Left cardiac atrium (tissue), 4 donors: ENCODE measurements around the gene GPR17. TPM values are rescaled to one million over a fixed set of nuclear protein-coding genes. Genes with fewer than 3 reads are reported as not detected.

Experiments
- ATAC-seq, 2 donors: fragments of 200-7000 bp; cut with Tn5 transposase; one replicate each; pipeline ENCODE4 v1.9.1; 2020; ENCODE audit warnings: mild to moderate bottlenecking in 2 of 2, moderate library complexity in 2 of 2
- DNase-seq: peaks from one replicate; pipeline ENCODE4 v3.0.0-alpha.2; 2020
- intact Hi-C, 2 donors: fragments of 100-400 bp; cut with DNase I; formaldehyde crosslinking; loops; one replicate each; pipeline versions ENCODE4 v1.14.1 to v1.15.1; 2022 to 2023
- total RNA-seq, 2 donors: library from RNA; stranded (reverse); fragmentation: NEBNext Ultra II Directional; extraction: Animal tissue kit (Norgen Biotek cat#: 25700); gene quantifications; one replicate each; pipeline ENCODE4 v1.2.1, GENCODE V29; 2021
- donor health status: DM: no; HTN: yes; CAD: no.
- donor health status: DM: no; HTN: yes; CAD: no; lungs with severe emphysema.
- donor health status: DM: yes; HTN: yes; CAD: no.
- donor health status: Dilated cardiomyopathy.

Gene GPR17
- total RNA-seq, 2 donors from 2014 or later = 0.24 TPM; not detected in 1

GRCh38 chr2:127675331-127676261, 29.6 kb downstream of the GPR17 start, which contains the start of gene LIMS2:
Gene LIMS2 (minus strand): TSS chr2:127675530. CDS start chr2:127675024, 506 bp downstream.
- DNase-seq (peak; percentile 71), ATAC-seq (peak; percentile 46 to 67)
- intact Hi-C loops = no loop called here

DNA sequence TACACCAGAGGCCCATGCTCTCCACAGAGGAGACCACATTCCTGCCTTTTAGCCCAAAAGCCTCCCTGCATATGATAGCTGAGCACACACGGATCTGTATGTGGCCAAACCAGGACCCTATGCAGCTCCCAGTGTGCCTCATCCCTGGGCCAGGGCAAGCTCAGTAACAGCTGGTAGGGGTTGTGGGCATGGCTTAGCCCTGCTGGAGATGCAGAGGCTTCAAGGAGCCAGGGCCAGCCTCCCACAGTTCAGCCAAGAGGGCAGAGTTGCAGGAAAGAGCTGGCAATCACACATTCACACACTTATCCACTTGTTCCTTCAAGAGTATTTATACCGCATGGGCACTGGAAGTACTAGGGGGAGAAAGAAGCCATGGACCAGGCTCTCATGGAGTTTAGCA, 31.0 kb downstream of the GPR17 start:
- DNase-seq (no peak), ATAC-seq (no peak)
- intact Hi-C loops = no loop called here

DNA sequence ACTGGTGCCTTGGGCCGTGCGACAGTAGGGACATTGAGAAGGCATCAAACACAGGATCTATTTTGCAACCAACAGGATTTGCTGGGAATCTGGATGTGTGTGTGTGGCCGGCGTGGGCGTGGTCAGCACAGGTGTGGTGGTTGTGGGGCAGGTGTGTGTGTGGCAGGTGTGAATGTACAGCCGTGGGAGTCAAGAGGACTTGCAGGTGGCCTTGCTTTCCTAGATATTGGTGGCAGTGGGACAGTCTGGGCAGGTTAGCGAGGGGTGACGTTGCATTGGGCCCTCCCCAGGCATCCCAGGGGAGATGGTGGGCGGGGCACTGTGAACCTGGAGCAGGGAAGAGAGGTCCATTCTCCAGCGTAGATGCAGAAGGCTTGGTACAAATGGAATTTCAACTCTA, 32.6 kb downstream of the GPR17 start:
- DNase-seq = no peak
- no peak for ATAC-seq
- intact Hi-C loops = no loop called here

DNA sequence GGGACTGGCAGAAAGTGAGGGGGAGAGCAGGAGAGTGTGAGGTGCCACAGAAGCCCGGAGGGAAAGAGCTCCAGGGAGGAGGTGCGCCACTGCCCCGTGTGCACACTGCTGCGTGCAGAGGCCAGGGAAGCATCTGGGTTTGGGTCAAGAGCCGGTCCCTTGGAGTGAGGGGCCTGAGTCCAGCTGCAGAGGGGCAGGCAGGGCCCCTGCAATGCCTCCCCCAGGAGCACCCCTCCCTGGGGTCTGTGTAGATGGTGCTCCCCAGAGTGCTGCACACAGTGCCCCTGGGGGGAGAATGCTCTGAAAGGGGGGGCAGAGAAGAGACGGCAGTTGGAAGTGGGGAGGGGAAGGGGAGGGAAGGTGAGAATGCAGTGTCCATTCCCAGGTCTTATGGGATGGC, 33.0 kb downstream of the GPR17 start:
- DNase-seq = no peak
- ATAC-seq = no peak
- intact Hi-C loops = no loop called here

- intact Hi-C loops = no loop called here
- ATAC-seq (no peak), DNase-seq (no peak)
These were observed 33.9 kb downstream of the GPR17 start for GRCh38 chr2:127679680-127680361.

GRCh38 chr2:127680706-127681287, 34.8 kb downstream of the GPR17 start:
- intact Hi-C loops = no loop called here
- DNase-seq (no peak), ATAC-seq (no peak)

- DNase-seq (peak; percentile 66), ATAC-seq (peak; percentile 49 to 56)
- intact Hi-C loops = no loop called here
These were observed 35.4 kb downstream of the GPR17 start for GRCh38 chr2:127681288-127681804.

DNA sequence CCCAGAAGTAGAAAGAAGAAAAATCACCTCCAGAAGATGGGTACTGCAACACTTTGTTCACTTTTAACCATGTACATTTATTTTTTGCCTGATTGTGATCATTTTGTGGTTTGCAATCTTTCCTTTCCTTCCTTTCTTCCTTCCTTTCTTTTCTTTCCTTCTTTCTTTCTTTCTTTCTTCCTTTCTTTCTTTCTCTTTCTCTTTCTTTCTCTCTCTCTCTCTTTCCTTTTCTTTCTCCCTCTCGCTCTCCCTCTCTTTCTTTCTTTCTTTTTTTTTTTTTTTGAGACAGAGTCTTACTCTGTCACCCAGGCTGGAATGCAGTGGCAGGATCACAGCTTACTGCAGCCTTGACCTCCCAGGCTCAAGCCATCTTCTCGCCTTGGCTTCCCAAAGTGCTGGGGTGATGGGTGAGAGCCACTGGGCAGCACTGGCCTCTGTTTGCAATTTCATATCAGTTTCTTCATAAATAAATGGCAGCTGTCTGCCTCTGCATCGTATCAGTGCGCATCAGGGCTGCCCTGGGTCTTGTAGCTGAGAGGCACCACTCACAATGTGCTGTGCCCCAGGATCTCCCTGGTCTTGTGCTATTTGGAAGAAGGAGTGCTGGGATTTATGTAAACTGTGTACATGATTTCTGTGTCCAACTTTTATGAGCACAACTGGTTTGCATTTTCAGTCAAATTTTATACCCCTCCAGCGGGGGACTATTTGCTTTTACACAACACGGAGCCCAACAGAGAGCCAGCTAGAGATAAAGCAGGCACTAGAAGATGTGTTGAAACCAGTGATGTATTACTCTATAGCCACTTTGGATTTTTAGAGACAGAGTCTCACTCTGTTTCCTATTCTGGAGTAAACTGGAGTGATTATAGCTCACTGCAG, 36.3 kb downstream of the GPR17 start:
- ATAC-seq (no peak), DNase-seq (no peak)
- intact Hi-C loops = no loop called here

DNA sequence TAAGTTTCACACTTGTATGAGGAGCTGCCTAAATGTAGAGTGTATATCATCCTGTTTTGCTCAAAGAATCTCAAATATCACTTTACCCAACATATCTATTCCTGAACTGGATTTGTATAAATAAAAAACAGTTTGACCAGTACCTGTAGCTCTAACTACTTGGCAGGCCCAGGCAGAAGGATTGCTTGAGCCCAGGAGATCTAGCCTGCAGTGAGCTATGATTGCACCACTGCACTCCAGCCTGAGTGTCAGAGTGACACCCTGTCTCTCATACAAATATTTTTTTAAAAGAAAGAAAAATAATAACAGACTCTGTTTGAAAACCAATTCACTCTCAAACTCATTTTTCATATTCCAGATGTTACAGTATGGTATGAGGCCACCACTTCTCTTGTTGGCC, 37.1 kb downstream of the GPR17 start:
- ATAC-seq (no peak), DNase-seq (no peak)
- intact Hi-C loops = no loop called here

- intact Hi-C loops = no loop called here
- peak in 1 of 2 donors; percentile 78 for ATAC-seq
- no peak for DNase-seq
These were observed 37.8 kb downstream of the GPR17 start for GRCh38 chr2:127683757-127684156.

DNA sequence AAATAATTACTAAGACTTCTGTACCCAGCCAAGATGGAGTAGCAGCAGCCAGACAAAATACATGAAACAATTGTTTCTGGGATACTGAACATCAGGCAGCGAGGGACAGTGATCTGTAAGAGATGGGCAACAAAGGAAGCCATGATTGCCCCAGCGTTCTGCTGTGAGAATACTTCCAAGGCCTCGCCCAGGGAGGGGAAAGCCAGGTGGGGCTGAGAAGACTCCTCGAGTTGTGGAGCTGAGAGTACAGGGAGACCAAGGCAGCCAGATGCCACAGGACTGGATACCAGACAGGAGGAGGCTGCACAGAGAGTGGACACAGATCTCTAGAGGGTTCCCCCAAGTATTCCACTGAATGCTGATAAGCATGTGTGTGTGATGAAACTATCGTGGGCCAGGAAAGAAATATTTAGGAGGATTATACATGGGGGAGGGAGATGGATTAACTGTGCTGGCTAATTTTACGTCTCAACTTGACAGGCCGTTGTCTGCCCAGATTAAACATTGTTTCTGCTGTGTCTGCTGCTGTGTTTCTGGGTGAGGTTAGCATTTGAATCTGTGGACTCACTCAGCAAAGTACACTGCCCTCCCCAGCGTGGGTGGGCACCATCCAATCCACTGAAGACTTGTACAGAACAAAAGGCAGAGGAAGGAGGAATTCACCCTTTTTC, 39.6 kb downstream of the GPR17 start:
- intact Hi-C loops = no loop called here
- peak; percentile 34 to 44 for ATAC-seq
- DNase-seq = no peak

- DNase-seq (no peak), ATAC-seq (no peak)
- intact Hi-C loops = no loop called here
These were observed 42.5 kb downstream of the GPR17 start for GRCh38 chr2:127688405-127688804.

DNA sequence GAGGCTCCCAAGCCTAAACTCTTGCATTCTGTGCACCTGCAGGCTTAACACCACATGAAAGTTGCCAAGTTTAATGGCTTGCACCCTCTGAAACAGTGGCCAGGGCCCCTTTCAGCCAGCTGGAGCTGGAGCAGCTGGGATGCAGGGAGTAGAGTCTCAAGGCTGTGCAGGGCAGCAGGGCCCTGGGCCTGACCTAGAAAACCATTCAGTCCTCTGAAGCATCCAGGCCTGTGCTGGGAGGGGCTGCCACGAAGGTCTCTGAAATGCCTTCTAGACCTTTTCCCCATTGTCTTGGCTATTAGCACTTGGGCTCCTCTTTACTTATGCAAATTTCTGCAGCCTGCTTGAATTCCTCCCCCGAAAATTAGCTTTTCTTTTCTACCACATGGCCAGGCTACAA, 44.7 kb downstream of the GPR17 start:
- ATAC-seq = no peak
- no peak for DNase-seq
- intact Hi-C loops = loop anchor here in 1 of 2 donors (10.0 kb wide), 1 partner anchor 96 kb away; no protein-coding TSS in a partner anchor

DNA sequence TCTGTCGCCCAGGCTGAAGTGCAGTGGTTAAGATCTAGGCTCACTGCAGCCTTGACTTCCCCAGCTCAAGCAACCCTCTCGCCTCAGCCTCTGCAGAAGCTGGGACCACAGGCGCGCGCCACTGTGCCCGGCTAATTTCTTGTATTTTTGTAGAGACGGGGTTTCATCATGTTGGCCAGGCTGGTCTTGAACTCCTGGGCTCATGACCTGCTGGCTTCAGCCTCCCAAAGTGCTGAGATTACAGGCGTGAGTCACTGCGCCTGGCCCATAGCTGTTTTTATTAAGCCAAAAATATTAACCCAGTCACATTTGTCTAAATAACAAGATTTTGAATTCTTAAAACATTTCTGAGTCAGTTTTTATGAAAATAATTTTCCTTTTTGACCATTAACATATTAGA, 49.0 kb downstream of the GPR17 start:
- DNase-seq (peak; percentile 64), ATAC-seq (peak; percentile 56)
- intact Hi-C loops = loop anchor here in 1 of 2 donors (10.0 kb wide), 1 partner anchor 100 kb away; no protein-coding TSS in a partner anchor

DNA sequence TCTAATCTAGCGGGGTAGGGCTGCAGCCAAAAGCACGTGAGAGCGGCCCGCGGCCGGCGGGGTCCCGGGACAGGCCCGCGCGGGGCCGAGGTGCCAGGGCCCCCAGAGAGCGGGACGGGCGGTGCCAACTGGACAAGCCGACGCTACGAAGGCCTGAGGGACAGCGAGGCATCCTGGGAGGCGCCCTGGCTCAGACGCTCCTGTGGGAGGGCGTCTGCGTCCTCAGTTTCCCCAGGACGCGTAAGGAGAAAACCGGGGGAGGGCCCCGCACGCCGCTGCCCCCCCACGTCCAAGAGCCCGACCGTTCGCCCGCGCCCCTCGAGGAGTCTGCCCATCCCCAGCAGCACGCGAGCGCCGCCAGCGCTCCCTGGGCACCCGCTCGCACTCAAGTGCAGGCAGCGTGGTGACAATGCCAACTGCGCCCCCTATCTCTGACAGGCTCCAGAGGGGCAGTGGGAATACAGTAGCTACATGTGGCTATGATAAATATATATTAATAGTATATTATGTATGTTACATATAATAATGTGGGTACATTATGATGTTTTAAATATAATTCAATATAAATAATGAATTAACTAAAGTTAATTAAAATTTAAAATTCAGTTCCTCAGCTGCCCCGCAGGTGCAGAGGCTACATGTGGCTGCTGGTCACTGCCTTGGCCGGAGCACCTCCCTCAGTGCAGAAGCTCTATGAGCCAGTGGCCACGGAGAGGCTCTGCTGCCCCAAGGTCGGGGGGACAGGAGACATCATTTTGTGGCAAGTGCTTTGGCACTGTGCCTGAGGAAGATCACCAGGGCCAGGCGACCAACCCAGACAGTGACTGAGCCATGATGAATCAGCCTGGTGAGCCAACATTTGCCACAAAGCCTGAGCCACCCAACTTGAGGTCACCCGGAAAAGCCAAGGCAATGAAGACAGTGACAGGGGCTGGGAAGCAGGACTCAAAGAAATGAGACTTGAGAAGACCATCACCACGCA, 49.8 kb downstream of the GPR17 start:
- peak; percentile 85 for DNase-seq
- intact Hi-C loops = loop anchor here in 1 of 2 donors (10.0 kb wide), 1 partner anchor 101 kb away; no protein-coding TSS in a partner anchor
- ATAC-seq = peak; percentile 78 to 85

DNA sequence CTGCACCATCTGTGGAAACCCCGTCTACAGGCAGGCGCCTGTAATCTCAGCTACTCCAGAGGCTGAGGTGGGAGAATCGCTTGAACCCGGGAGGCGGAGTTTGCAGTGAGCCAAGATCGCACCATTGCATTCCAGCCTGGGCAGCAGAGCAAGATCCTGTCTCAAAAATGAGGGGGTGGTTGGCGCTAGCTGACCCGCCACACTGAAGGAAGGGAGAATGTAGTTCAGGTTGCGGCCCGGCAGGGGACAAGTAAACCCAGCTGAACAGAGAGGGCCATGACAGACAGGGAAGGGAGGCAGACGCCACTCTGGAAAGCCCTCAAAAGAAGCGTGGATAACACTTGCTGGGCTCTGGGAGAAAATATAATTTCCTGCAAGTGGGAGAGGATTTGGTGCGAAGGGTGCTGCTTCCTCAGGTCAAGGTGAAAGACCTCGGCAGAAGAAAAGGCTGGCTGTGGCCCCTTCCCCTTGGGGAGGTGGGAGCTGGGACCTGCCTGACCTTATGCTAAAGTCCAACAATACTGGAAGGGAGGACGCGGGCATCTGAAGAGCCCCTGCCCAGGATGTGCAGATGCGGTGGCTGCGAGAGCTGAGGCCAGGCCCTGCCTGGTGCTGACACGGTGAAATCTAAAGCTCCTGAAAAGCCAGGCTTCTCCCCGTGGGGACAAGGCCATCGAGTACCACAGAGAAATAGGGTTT, 51.7 kb downstream of the GPR17 start:
- ATAC-seq = no peak
- intact Hi-C loops = loop anchor here in 1 of 2 donors (10.0 kb wide), 1 partner anchor 103 kb away; no protein-coding TSS in a partner anchor
- no peak for DNase-seq
